Calu3 (cell line): ENCODE measurements around the gene PLAAT1. TPM values are rescaled to one million over a fixed set of nuclear protein-coding genes. Genes with fewer than 3 reads are reported as not detected.

ENCODE experiments used
- BruUV-seq: library from RNA; stranded (reverse); fragments of 400-500 nt; replicated peaks from 2 replicates; lab custom pipeline; 2021; lab: Mats Ljungman, UMichigan
- CTCF ChIA-PET: fragments of 300-600 bp; sonication (Branson Sonifier 250); formaldehyde crosslinking; loops from one replicate; lab custom pipeline; 2022; ENCODE audit warnings: antibody characterized with exemption; lab: Charles Lee
- DNase-seq: peaks from one replicate; pipeline ENCODE4 v3.0.0; 2022
- H3K27ac Mint-ChIP-seq: one replicate; pipeline ENCODE4 v1.8.0; 2022; ENCODE audit warnings: mixed read lengths; ENCODE audit not compliant: unreplicated experiment
- H3K27me3 Mint-ChIP-seq: one replicate; pipeline ENCODE4 v1.8.0; 2022; ENCODE audit warnings: mixed read lengths; ENCODE audit not compliant: unreplicated experiment
- H3K36me3 Mint-ChIP-seq: one replicate; pipeline ENCODE4 v1.8.0; 2022; ENCODE audit warnings: mild to moderate bottlenecking, moderate library complexity, mixed read lengths; ENCODE audit not compliant: insufficient read depth, unreplicated experiment
- H3K4me1 Mint-ChIP-seq: one replicate; pipeline ENCODE4 v1.8.0; 2022; ENCODE audit warnings: mild to moderate bottlenecking, low read depth, mixed read lengths; ENCODE audit not compliant: unreplicated experiment
- H3K4me3 Mint-ChIP-seq: one replicate; pipeline ENCODE4 v1.8.0; 2022; ENCODE audit warnings: mild to moderate bottlenecking, low read depth, moderate library complexity, mixed read lengths; ENCODE audit not compliant: unreplicated experiment
- H3K9me3 Mint-ChIP-seq: one replicate; pipeline ENCODE4 v1.8.0; 2022; ENCODE audit warnings: low read depth, mixed read lengths; ENCODE audit not compliant: unreplicated experiment
- intact Hi-C: fragments of 100-400 bp; cut with micrococcal nuclease; formaldehyde crosslinking; loops from one replicate; pipeline ENCODE4 v1.10.0; 2022; ENCODE audit not compliant: unreplicated experiment
- total RNA-seq: library from RNA; stranded (reverse); gene quantifications from 2 replicates; pipeline ENCODE4 v1.2.3, GENCODE V29; 2022
- TF ChIP-seq, protein P1 (sequence below): fragments of 200-600 bp; IDR thresholded peaks from one replicate; pipeline ENCODE4 v1.8.0; 2022; ENCODE audit warnings: antibody characterized with exemption; ENCODE audit not compliant: unreplicated experiment

The PLAAT1 gene
- total RNA-seq, 1 experiment from 2014 or later = 7.3 TPM

DNA sequence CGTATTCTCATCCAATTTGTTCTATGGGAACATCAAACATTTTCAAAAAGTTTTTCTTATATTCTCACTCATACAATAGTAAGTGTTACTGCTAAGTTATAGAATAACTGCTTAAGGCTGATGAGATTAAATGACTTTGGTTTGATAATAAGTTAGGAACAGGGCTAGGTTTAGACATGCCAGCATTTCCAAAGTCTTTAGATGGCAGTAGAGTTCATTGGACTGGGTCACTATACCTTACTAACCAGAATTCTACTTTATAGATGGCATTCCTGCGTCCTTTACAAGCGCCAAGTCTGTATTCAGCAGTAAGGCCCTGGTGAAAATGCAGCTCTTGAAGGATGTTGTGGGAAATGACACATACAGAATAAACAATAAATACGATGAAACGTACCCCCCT lies 21.7 kb downstream of the PLAAT1 start:
- TF ChIP-seq, protein P1, sequence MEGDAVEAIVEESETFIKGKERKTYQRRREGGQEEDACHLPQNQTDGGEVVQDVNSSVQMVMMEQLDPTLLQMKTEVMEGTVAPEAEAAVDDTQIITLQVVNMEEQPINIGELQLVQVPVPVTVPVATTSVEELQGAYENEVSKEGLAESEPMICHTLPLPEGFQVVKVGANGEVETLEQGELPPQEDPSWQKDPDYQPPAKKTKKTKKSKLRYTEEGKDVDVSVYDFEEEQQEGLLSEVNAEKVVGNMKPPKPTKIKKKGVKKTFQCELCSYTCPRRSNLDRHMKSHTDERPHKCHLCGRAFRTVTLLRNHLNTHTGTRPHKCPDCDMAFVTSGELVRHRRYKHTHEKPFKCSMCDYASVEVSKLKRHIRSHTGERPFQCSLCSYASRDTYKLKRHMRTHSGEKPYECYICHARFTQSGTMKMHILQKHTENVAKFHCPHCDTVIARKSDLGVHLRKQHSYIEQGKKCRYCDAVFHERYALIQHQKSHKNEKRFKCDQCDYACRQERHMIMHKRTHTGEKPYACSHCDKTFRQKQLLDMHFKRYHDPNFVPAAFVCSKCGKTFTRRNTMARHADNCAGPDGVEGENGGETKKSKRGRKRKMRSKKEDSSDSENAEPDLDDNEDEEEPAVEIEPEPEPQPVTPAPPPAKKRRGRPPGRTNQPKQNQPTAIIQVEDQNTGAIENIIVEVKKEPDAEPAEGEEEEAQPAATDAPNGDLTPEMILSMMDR = no peak
- H3K36me3 Mint-ChIP-seq = no peaks in the 10 kb centered on the region
- no peaks in the 10 kb centered on the region for H3K4me1 Mint-ChIP-seq
- CTCF ChIA-PET = no interaction called here
- H3K9me3 Mint-ChIP-seq = no peaks in the 10 kb centered on the region
- H3K27ac Mint-ChIP-seq = no peak overlapping the region
- no peaks in the 10 kb centered on the region for H3K27me3 Mint-ChIP-seq
- no peak overlapping the region for H3K4me3 Mint-ChIP-seq
- intact Hi-C loops = no loop called here
- no TSS peak for BruUV-seq
- DNase-seq = no peak

DNA sequence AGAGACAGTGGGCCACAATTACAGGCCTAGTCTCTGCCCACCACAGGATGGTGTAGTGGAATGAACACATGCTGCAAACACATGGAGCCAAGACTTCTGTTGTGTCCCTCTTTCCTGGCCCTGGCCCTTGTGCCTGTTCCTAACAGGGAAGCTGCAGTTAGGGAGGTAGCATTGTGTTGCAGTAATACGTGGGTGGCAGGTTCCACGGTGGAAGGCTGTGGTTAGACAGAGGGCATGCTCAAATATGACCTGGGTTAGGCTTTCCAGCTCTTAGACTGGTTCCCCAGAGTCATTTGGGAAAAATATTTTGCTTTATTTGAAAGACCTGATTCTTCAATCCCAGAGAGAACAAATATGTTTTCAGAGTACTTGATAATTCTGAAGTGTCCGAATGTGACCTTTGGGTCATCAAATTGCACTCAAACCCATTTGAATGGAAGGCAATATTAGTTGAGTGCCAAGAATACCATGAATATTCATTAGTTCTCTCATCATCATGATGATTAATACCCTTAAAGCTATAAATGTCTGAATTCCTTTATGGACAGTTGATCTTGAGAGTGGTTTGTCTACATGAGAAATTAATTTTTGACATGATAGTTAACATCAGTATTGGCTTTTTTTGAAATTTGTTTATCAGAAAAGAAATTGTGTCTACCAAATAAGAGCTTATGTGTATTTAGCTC lies 28.5 kb downstream of the PLAAT1 start:
- H3K27me3 Mint-ChIP-seq = no peaks in the 10 kb centered on the region
- no peaks in the 10 kb centered on the region for H3K36me3 Mint-ChIP-seq
- CTCF ChIA-PET = no interaction called here
- TF ChIP-seq, protein P1 = no peak
- no peaks in the 10 kb centered on the region for H3K4me1 Mint-ChIP-seq
- no peak overlapping the region for H3K4me3 Mint-ChIP-seq
- no peaks in the 10 kb centered on the region for H3K9me3 Mint-ChIP-seq
- intact Hi-C loops = no loop called here
- BruUV-seq = no TSS peak
- DNase-seq = no peak
- no peak overlapping the region for H3K27ac Mint-ChIP-seq

DNA sequence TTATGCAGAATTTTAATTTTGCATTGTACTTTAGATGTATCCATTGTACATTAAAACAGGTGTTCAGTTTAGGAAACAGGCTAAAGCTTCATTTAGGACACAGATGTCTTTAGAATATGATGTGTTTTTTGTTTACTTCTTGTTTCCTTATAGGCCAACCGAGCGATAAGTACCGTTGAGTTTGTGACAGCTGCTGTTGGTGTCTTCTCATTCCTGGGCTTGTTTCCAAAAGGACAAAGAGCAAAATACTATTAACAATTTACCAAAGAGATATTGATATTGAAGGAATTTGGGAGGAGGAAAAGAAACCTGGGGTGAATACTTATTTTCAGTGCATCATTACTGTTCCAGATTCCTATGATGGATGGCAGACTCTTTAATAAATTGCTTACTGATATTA lies 29.4 kb downstream of the PLAAT1 start:
- H3K27me3 Mint-ChIP-seq = no peaks in the 10 kb centered on the region
- no peaks in the 10 kb centered on the region for H3K4me1 Mint-ChIP-seq
- no peaks in the 10 kb centered on the region for H3K36me3 Mint-ChIP-seq
- DNase-seq = no peak
- BruUV-seq = no TSS peak
- H3K9me3 Mint-ChIP-seq = no peaks in the 10 kb centered on the region
- CTCF ChIA-PET = no interaction called here
- H3K27ac Mint-ChIP-seq = no peak overlapping the region
- TF ChIP-seq, protein P1 = no peak
- H3K4me3 Mint-ChIP-seq = no peak overlapping the region
- intact Hi-C loops = no loop called here

DNA sequence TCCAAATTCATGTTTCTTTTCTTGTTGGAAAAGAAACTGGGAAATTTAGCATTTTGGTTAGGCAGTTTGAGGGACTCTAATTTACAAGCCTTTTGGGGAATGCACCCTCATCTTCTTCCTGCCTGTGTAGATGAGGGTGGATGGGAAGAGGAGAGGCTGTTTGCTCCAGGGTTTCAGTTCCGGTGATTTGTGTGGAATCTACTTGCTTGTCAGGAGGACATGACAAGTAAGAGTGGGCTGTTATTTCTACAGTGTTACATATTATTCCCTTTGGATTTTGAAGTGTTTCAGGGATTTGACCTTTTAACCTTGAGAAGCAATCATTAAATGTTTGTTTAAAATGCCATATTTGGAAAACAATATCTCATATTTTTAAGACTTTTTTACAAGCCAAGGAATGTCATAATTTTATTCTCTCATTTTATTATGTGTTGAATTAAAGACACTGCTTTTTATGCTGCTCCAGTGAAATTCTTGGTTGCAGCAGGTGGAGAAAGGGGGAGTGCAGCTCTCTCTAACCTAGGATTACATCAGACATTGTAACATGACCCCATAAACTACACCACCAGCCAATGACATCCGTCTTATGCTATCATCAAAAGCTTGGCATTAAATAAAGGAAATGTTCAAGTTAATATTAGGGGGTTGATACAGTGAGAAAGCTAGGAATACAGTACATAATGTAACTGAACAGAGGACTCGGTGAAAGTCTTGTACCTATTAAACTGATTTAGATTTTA lies 30.2 kb downstream of the PLAAT1 start:
- CTCF ChIA-PET = no interaction called here
- Mint-ChIP-seq H3K4me1 (no peaks in the 10 kb centered on the region), H3K4me3 (no peak overlapping the region), H3K27me3 (no peaks in the 10 kb centered on the region), H3K9me3 (no peaks in the 10 kb centered on the region), H3K27ac (no peak overlapping the region), H3K36me3 (no peaks in the 10 kb centered on the region)
- no TSS peak for BruUV-seq
- TF ChIP-seq, protein P1 = no peak
- DNase-seq = no peak
- intact Hi-C loops = no loop called here
